Osteoblast (primary cell): Measurements from ENCODE around the gene EIF4G3. TPM values are rescaled to one million over a fixed set of nuclear protein-coding genes. Genes with fewer than 3 reads are reported as not detected.

Experiments used
- DNase-seq: peaks from one replicate; pipeline ENCODE4 v3.0.0; 2011; ENCODE audit warnings: low spot score, mixed read lengths; ENCODE audit not compliant: insufficient read length; ENCODE audit errors: missing footprints
- H2AFZ ChIP-seq: 2 replicates; pipeline ENCODE4 v1.6.0; 2011; ENCODE audit warnings: mild to moderate bottlenecking, low read length
- H3K27ac ChIP-seq: 2 replicates; pipeline ENCODE4 v1.5.1; 2011; ENCODE audit warnings: mild to moderate bottlenecking, low read depth, low read length, moderate library complexity
- H3K27me3 ChIP-seq: 2 replicates; pipeline ENCODE4 v1.6.0; 2012; ENCODE audit warnings: mild to moderate bottlenecking, control low read depth, inconsistent platforms, low read length, moderate library complexity; ENCODE audit not compliant: insufficient read depth
- H3K36me3 ChIP-seq: 2 replicates; pipeline ENCODE4 v1.5.1; 2011; ENCODE audit warnings: mild to moderate bottlenecking, low read length, control low read depth, moderate library complexity; ENCODE audit not compliant: insufficient read depth
- H3K4me1 ChIP-seq: 2 replicates; pipeline ENCODE4 v1.5.1; 2011; ENCODE audit warnings: mild to moderate bottlenecking, low read length, control low read depth, moderate library complexity; ENCODE audit not compliant: insufficient read depth
- H3K4me2 ChIP-seq: 2 replicates; pipeline ENCODE4 v1.6.0; 2011; ENCODE audit warnings: mild to moderate bottlenecking, low read length; ENCODE audit not compliant: insufficient read depth
- H3K4me3 ChIP-seq: fragments of 200-600 bp; sonication (generic); 3 replicates; pipeline ENCODE4 v1.5.1; 2012; ENCODE audit warnings: mild to moderate bottlenecking, low read length, inconsistent platforms; ENCODE audit not compliant: insufficient read depth
- H3K79me2 ChIP-seq: 2 replicates; pipeline ENCODE4 v1.6.0; 2012; ENCODE audit warnings: mild to moderate bottlenecking, low read length, control low read depth, inconsistent platforms; ENCODE audit not compliant: insufficient read depth
- H3K9me3 ChIP-seq: 2 replicates; pipeline ENCODE4 v1.5.1; 2011; ENCODE audit warnings: low read depth, low read length, control low read depth
- H4K20me1 ChIP-seq: 2 replicates; pipeline ENCODE4 v1.6.0; 2012; ENCODE audit warnings: mild to moderate bottlenecking, low read length, control low read depth; ENCODE audit not compliant: insufficient read depth
- total RNA-seq: library from RNA; depleted of rRNA; stranded (reverse); fragments of >200 nt; gene quantifications from 2 replicates; pipeline ENCODE4 v1.2.3, GENCODE V29; 2012
- TF ChIP-seq, protein P1 (sequence below): IDR thresholded peaks from 2 replicates; pipeline ENCODE4 v1.5.1; 2011; ENCODE audit warnings: mild to moderate bottlenecking, low read depth, low read length, moderate library complexity; ENCODE audit errors: extremely low read depth

EIF4G3 gene, protein sequence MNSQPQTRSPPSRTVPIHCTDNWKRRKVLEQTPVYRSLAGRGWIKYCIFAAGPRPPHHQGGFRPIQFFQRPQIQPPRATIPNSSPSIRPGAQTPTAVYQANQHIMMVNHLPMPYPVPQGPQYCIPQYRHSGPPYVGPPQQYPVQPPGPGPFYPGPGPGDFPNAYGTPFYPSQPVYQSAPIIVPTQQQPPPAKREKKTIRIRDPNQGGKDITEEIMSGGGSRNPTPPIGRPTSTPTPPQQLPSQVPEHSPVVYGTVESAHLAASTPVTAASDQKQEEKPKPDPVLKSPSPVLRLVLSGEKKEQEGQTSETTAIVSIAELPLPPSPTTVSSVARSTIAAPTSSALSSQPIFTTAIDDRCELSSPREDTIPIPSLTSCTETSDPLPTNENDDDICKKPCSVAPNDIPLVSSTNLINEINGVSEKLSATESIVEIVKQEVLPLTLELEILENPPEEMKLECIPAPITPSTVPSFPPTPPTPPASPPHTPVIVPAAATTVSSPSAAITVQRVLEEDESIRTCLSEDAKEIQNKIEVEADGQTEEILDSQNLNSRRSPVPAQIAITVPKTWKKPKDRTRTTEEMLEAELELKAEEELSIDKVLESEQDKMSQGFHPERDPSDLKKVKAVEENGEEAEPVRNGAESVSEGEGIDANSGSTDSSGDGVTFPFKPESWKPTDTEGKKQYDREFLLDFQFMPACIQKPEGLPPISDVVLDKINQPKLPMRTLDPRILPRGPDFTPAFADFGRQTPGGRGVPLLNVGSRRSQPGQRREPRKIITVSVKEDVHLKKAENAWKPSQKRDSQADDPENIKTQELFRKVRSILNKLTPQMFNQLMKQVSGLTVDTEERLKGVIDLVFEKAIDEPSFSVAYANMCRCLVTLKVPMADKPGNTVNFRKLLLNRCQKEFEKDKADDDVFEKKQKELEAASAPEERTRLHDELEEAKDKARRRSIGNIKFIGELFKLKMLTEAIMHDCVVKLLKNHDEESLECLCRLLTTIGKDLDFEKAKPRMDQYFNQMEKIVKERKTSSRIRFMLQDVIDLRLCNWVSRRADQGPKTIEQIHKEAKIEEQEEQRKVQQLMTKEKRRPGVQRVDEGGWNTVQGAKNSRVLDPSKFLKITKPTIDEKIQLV (N-terminal part only)
- 53.0 and 55.0 TPM in 2 replicates for total RNA-seq

DNA sequence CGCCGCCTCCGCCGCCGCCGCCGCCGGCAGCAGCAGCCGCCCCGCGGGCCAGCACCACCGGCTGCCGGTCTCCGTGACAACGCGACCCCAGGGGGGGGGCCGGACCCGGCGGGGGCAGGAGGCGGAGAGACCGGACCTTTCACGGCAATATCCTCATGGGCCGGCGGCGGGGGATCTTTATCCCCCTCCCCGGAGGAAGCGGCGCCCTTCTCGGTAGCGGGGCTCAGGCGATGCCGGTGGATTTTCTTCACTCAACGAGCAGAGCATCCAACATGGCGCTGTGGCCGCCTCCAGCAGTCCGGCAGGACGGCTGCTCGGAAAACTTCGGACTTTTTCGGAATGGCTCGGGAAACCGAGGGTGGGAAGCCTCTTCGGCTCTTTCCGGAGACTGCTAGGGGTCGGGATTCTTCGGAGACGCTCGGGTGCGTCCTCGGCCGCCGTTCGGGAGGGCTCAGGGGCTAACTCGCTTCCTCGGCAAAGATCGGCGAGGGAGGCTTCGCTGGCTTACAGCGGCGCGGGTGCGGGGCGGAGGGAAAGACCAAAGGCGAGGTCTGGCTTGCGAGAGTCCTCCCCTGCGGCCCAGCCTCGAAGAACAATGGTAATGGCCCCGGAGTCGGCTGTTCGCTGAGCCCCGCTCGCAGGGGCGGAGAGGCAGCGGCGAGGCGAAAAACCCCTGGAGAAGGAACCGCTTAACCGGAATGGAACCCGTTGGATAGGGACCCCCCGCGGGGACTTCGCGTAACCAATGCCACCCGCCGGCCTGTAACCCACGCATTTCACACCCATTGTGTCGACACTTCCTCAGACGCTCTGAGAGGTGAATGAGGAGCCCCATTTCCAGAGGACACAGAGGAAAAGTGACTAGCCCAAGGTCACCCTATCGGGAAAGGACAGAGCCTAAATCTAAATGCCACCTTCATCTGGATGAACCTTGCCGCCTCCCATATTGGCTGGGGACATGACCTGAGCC lies at the start of gene EIF4G3:
Gene EIF4G3 (minus strand): TSS at position 312 of the 970 bp plus-strand sequence. CDS start 174,155 bp downstream, outside the sequence.
- Histone ChIP-seq H3K4me2 (peak within 1 kb of the TSS; percentile 91), H3K27me3 (no peaks in the 10 kb centered on the region), H3K4me3 (peak within 1 kb of the TSS; percentile 90), H2AFZ (peak within 1 kb of the TSS; percentile 92), H3K36me3 (no peaks in the 10 kb centered on the region), H3K27ac (peak within 1 kb of the TSS; percentile 93), H3K4me1 (peaks cover 11% of the 10 kb centered on the region), H3K9me3 (no peaks in the 10 kb centered on the region), H4K20me1 (peaks cover 12% of the 10 kb centered on the region), H3K79me2 (peaks cover 41% of the 10 kb centered on the region)
- peak; percentile 99 for DNase-seq
- TF ChIP-seq, protein P1, sequence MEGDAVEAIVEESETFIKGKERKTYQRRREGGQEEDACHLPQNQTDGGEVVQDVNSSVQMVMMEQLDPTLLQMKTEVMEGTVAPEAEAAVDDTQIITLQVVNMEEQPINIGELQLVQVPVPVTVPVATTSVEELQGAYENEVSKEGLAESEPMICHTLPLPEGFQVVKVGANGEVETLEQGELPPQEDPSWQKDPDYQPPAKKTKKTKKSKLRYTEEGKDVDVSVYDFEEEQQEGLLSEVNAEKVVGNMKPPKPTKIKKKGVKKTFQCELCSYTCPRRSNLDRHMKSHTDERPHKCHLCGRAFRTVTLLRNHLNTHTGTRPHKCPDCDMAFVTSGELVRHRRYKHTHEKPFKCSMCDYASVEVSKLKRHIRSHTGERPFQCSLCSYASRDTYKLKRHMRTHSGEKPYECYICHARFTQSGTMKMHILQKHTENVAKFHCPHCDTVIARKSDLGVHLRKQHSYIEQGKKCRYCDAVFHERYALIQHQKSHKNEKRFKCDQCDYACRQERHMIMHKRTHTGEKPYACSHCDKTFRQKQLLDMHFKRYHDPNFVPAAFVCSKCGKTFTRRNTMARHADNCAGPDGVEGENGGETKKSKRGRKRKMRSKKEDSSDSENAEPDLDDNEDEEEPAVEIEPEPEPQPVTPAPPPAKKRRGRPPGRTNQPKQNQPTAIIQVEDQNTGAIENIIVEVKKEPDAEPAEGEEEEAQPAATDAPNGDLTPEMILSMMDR: no peak

DNA sequence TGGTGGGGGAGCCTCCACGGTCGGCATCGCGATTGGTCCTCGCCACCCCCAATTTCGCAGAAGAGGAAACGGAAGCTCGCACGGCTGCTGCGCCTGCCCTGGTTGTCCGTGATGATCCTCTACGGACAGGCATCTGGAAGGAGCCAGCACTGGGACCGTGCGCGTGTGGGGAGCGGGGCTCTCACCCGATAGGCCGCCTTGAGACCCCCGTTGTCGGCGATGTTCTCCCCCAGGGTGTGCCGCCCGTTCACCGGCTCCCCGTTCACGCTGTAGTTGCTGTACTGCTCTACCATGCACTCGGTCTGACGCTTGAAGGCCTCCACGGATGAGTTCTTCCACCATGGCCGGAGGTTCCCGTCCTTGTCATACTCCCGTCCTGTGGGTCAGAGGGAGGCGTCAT lies 48.4 kb upstream of the EIF4G3 start:
- Histone ChIP-seq H3K4me2 (no peak overlapping the region), H3K4me3 (no peak overlapping the region), H4K20me1 (no peaks in the 10 kb centered on the region), H3K27ac (no peak overlapping the region), H3K27me3 (no peaks in the 10 kb centered on the region), H3K36me3 (peaks cover 47% of the 10 kb centered on the region), H2AFZ (no peak overlapping the region), H3K9me3 (no peaks in the 10 kb centered on the region), H3K79me2 (no peaks in the 10 kb centered on the region), H3K4me1 (peaks cover 12% of the 10 kb centered on the region)
- TF ChIP-seq, protein P1: no peak
- DNase-seq: no peak

DNA sequence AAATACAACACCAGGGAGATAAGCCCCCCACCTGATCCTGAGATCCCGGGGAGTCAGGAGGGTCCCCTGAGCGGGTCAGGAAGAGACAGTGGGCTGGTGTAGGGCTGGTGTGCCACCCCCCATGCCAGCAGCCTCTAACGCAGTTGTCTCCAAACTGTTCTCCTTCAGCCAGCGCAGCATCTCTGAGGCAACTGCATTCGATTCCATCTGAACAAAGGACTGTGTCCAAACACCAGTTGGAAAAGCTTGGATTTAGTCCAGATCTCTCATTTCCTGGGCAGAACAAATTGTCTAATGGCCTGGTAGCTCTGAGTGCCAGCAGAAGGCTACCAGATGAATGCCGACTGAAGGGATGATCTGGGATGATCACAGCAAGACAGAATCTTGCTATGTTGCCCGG lies 44.1 kb upstream of the EIF4G3 start:
- Histone ChIP-seq H3K4me2 (no peak overlapping the region), H3K79me2 (no peaks in the 10 kb centered on the region), H3K4me1 (no peaks in the 10 kb centered on the region), H3K27me3 (no peaks in the 10 kb centered on the region), H4K20me1 (no peaks in the 10 kb centered on the region), H2AFZ (no peak overlapping the region), H3K4me3 (no peak overlapping the region), H3K9me3 (no peaks in the 10 kb centered on the region), H3K27ac (no peak overlapping the region), H3K36me3 (peaks cover 34% of the 10 kb centered on the region)
- DNase-seq: no peak
- TF ChIP-seq, protein P1: no peak
